Measurements from ENCODE around the gene SNAPIN.

Gene SNAPIN

DNA sequence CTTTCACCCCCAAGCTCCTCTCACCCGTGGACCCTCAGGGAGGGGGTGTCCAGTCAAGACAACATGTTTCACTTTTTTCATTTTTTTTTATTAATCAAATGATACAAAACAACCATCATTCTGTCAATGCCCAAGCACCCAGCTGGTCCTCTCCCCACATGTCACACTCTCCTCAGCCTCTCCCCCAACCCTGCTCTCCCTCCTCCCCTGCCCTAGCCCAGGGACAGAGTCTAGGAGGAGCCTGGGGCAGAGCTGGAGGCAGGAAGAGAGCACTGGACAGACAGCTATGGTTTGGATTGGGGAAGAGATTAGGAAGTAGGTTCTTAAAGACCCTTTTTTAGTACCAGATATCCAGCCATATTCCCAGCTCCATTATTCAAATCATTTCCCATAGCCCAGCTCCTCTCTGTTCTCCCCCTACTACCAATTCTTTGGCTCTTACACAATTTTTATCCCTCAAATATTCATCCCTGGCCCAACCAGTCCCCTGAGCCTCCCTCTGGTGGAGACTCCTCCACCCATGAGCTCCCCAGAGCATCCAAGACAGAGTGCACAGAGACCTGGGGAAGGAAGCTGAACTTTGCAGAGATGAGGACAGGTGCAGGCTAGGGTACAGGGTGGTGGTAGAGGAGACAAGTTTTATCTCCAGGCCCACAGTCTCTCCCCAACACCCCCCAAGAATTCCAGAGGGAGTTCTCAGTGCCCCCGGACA lies 44.2 kb upstream of the SNAPIN start:
- Histone ChIP-seq H3K9ac (ENCODE audit: low read length) (no peak overlapping the region), H3K36me3 (replicated peaks; ENCODE audit: insufficient read depth, low read length) (no peaks in the 10 kb centered on the region), H3K4me2 (ENCODE audit: low read depth, low read length) (no peak overlapping the region), H3K4me1 (ENCODE audit: low read length) (no peaks in the 10 kb centered on the region; the same call in 1 of the 2 replicates), H2AFZ (ENCODE audit: low read length) (no peak overlapping the region), H4K20me1 (ENCODE audit: insufficient read depth, low read length) (no peaks in the 10 kb centered on the region), H3K9me3 (replicated peaks; ENCODE audit: insufficient read depth, low read length) (no peaks in the 10 kb centered on the region), H3K9me2 (replicated peaks; ENCODE audit: insufficient read depth, low read length) (no peaks in the 10 kb centered on the region), H3F3A (ENCODE audit: insufficient read depth, low read length) (no peaks in the 10 kb centered on the region), H3K27ac (ENCODE audit: low read length) (no peak overlapping the region), H3K27me3 (replicated peaks; ENCODE audit: insufficient read depth, low read length) (no peaks in the 10 kb centered on the region), H3K4me3 (ENCODE audit: low read length) (no peak overlapping the region), H3K79me2 (ENCODE audit: low read length) (no peaks in the 10 kb centered on the region)
- no peak for DNase-seq
- TF ChIP-seq, protein P1, sequence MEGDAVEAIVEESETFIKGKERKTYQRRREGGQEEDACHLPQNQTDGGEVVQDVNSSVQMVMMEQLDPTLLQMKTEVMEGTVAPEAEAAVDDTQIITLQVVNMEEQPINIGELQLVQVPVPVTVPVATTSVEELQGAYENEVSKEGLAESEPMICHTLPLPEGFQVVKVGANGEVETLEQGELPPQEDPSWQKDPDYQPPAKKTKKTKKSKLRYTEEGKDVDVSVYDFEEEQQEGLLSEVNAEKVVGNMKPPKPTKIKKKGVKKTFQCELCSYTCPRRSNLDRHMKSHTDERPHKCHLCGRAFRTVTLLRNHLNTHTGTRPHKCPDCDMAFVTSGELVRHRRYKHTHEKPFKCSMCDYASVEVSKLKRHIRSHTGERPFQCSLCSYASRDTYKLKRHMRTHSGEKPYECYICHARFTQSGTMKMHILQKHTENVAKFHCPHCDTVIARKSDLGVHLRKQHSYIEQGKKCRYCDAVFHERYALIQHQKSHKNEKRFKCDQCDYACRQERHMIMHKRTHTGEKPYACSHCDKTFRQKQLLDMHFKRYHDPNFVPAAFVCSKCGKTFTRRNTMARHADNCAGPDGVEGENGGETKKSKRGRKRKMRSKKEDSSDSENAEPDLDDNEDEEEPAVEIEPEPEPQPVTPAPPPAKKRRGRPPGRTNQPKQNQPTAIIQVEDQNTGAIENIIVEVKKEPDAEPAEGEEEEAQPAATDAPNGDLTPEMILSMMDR (IDR thresholded peaks at IDR 0.05; ENCODE audit: low read length): no peak
- TF ChIP-seq EZH2phosphoT487 (IDR thresholded peaks at IDR 0.05; ENCODE audit: low read length) (no peak), EZH2 (optimal IDR thresholded peaks at IDR 0.05; ENCODE audit: low read depth, low read length) (no peak)

GRCh38 chr1:153614906-153615305 lies 43.6 kb upstream of the SNAPIN start:
- TF ChIP-seq, protein P1 (IDR thresholded peaks at IDR 0.05; ENCODE audit: low read length): no peak
- TF ChIP-seq EZH2phosphoT487 (IDR thresholded peaks at IDR 0.05; ENCODE audit: low read length) (no peak), EZH2 (optimal IDR thresholded peaks at IDR 0.05; ENCODE audit: low read depth, low read length) (no peak)
- H3K9me2 ChIP-seq (replicated peaks; ENCODE audit: insufficient read depth, low read length): no peaks in the 10 kb centered on the region
- no peak overlapping the region for H3K4me2 ChIP-seq (ENCODE audit: low read depth, low read length)
- no peaks in the 10 kb centered on the region for H3K9me3 ChIP-seq (replicated peaks; ENCODE audit: insufficient read depth, low read length)
- no peaks in the 10 kb centered on the region; the same call in 1 of the 2 replicates for H3K4me1 ChIP-seq (ENCODE audit: low read length)
- no peak overlapping the region for H3K9ac ChIP-seq (ENCODE audit: low read length)
- H3K79me2 ChIP-seq (ENCODE audit: low read length): no peaks in the 10 kb centered on the region
- H2AFZ ChIP-seq (ENCODE audit: low read length): no peak overlapping the region
- H4K20me1 ChIP-seq (ENCODE audit: insufficient read depth, low read length): no peaks in the 10 kb centered on the region
- no peaks in the 10 kb centered on the region for H3F3A ChIP-seq (ENCODE audit: insufficient read depth, low read length)
- no peak overlapping the region for H3K4me3 ChIP-seq (ENCODE audit: low read length)
- no peaks in the 10 kb centered on the region for H3K36me3 ChIP-seq (replicated peaks; ENCODE audit: insufficient read depth, low read length)
- H3K27ac ChIP-seq (ENCODE audit: low read length): no peak overlapping the region
- no peaks in the 10 kb centered on the region for H3K27me3 ChIP-seq (replicated peaks; ENCODE audit: insufficient read depth, low read length)
- DNase-seq: no peak

DNA sequence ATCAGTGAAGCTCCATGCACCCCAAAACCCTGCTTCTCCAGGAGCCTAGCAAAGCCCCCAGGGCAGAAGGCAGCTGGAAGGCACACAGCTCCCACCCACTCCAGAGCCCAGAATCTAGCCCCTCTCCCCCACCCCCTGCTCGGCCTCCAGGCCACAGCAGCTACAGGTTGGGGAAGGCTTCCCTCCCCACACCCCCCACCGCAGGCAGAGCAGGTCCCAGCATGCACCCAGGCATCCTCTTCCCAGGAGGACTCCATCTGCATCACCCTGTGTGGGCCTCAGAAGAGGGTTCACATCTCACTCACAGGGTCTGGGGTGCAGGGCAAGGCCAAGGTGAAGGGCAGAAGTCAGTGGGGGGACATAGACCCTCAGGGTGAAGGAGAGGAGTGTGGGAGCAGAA lies 43.1 kb upstream of the SNAPIN start:
- Histone ChIP-seq H3K79me2 (ENCODE audit: low read length) (no peaks in the 10 kb centered on the region), H3K9me3 (replicated peaks; ENCODE audit: insufficient read depth, low read length) (no peaks in the 10 kb centered on the region), H3K27ac (ENCODE audit: low read length) (no peak overlapping the region), H3K36me3 (replicated peaks; ENCODE audit: insufficient read depth, low read length) (no peaks in the 10 kb centered on the region), H3F3A (ENCODE audit: insufficient read depth, low read length) (no peaks in the 10 kb centered on the region), H3K27me3 (replicated peaks; ENCODE audit: insufficient read depth, low read length) (no peaks in the 10 kb centered on the region), H2AFZ (ENCODE audit: low read length) (no peak overlapping the region), H4K20me1 (ENCODE audit: insufficient read depth, low read length) (no peaks in the 10 kb centered on the region), H3K9ac (ENCODE audit: low read length) (no peak overlapping the region), H3K4me1 (ENCODE audit: low read length) (no peaks in the 10 kb centered on the region; the same call in 1 of the 2 replicates), H3K9me2 (replicated peaks; ENCODE audit: insufficient read depth, low read length) (no peaks in the 10 kb centered on the region), H3K4me2 (ENCODE audit: low read depth, low read length) (no peak overlapping the region), H3K4me3 (ENCODE audit: low read length) (no peak overlapping the region)
- no peak for TF ChIP-seq EZH2phosphoT487 (IDR thresholded peaks at IDR 0.05; ENCODE audit: low read length)
- TF ChIP-seq EZH2 (optimal IDR thresholded peaks at IDR 0.05; ENCODE audit: low read depth, low read length): no peak
- TF ChIP-seq, protein P1 (IDR thresholded peaks at IDR 0.05; ENCODE audit: low read length): no peak
- no peak for DNase-seq

Measured in MM.1S (cell line).